Measurements from ENCODE around the gene ADIPOQ.
"Not testable (repeated sequence)": the region's sequence is repeated elsewhere in the genome, so short reads cannot be mapped to it uniquely, and the experiment has no call there.

ADIPOQ gene

GRCh38 chr3:186842426-186843038, at the start of gene ADIPOQ:
TSS of gene ADIPOQ (plus strand) at chr3:186842710. CDS start at chr3:186853059, 10,349 bp downstream.
- DNase-seq = no peak

- no peak for DNase-seq
Observed at GRCh38 chr3:186798239-186798874, 44.2 kb upstream of the ADIPOQ start.

- DNase-seq = no peak
Observed at GRCh38 chr3:186800285-186800684, 42.2 kb upstream of the ADIPOQ start.

- DNase-seq = no peak
Observed at GRCh38 chr3:186802701-186803100, 39.8 kb upstream of the ADIPOQ start.

- DNase-seq = not testable (repeated sequence)
Observed at GRCh38 chr3:186803447-186803846, 39.1 kb upstream of the ADIPOQ start.

- peak; percentile 91 for DNase-seq
Observed at GRCh38 chr3:186806089-186807055, 36.1 kb upstream of the ADIPOQ start, which contains the start of gene RFC4. TSS of gene RFC4 (minus strand) at chr3:186806482. CDS start at chr3:186804713, 1,769 bp downstream.

GRCh38 chr3:186807231-186807630, 35.3 kb upstream of the ADIPOQ start:
- DNase-seq = no peak

- no peak for DNase-seq
Observed at GRCh38 chr3:186810336-186810996, 32.0 kb upstream of the ADIPOQ start.

GRCh38 chr3:186811313-186811712, 31.2 kb upstream of the ADIPOQ start:
- DNase-seq = not testable (repeated sequence)

GRCh38 chr3:186814100-186814499, 28.4 kb upstream of the ADIPOQ start:
- DNase-seq = no peak

- DNase-seq = no peak
Observed at GRCh38 chr3:186815435-186815834, 27.1 kb upstream of the ADIPOQ start.

GRCh38 chr3:186818516-186818915, 24.0 kb upstream of the ADIPOQ start:
- no peak for DNase-seq

GRCh38 chr3:186818956-186819355, 23.6 kb upstream of the ADIPOQ start:
- DNase-seq = no peak

GRCh38 chr3:186821429-186822387, 20.8 kb upstream of the ADIPOQ start:
- no peak for DNase-seq

GRCh38 chr3:186822388-186822759, 20.1 kb upstream of the ADIPOQ start:
- DNase-seq = not testable (repeated sequence)

GRCh38 chr3:186823386-186823785, 19.1 kb upstream of the ADIPOQ start:
- DNase-seq = no peak

- no peak for DNase-seq
Observed at GRCh38 chr3:186824430-186825139, 17.9 kb upstream of the ADIPOQ start.

- peak; percentile 46 for DNase-seq
Observed at GRCh38 chr3:186825294-186825821, 17.2 kb upstream of the ADIPOQ start.

- no peak for DNase-seq
Observed at GRCh38 chr3:186825872-186826409, 16.6 kb upstream of the ADIPOQ start.

GRCh38 chr3:186826410-186826975, 16.0 kb upstream of the ADIPOQ start:
- DNase-seq = peak; percentile 22

Measured in femur (tissue), 1 donor.